Measurements from ENCODE around the gene MAN2B1.

- no peak for TF ChIP-seq CTCF (conservative IDR thresholded peaks at IDR 0.05 in 1 of 2, IDR thresholded peaks at IDR 0.05 in 1 of 2; ENCODE audit: extremely low read depth in 1 of 2, insufficient read depth in 1 of 2, low read depth in 1 of 2, low read length in 2 of 2)
- TF ChIP-seq EZH2 (IDR thresholded peaks at IDR 0.05; ENCODE audit: borderline replicate concordance, low read length) = no peak
Observed at GRCh38 chr19:12665671-12666264, 774 bp downstream of the MAN2B1 start.

All from mammary epithelial cell (primary cell).